ENCODE data around the gene USP34.
A peak's percentile ranks its signal among the peaks of the same experiment; 100 is the strongest.
"Not testable (repeated sequence)": the region's sequence is repeated elsewhere in the genome, so short reads cannot be mapped to it uniquely, and the experiment has no call there.

USP34 gene

DNA sequence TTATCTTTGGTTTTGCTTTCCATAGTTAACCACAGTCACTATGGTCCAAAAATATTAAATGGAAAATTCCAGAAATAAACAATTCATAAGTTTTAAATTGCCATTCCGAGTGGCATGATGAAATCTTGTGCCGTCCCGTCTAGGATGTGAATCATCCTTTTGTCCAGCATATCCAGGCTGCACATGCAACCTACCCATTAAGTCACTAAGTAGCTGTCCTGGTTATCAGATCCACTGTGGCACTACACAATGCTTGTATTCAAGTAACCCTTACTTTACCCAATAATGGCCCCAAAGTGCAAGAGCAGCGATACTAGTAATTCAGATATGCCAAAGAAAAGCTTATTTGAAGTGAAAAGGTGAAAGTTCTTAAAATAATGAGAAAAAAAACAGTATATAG lies 10.7 kb downstream of the USP34 start:
- DNase-seq (ENCODE audit: low read depth): no peak

DNA sequence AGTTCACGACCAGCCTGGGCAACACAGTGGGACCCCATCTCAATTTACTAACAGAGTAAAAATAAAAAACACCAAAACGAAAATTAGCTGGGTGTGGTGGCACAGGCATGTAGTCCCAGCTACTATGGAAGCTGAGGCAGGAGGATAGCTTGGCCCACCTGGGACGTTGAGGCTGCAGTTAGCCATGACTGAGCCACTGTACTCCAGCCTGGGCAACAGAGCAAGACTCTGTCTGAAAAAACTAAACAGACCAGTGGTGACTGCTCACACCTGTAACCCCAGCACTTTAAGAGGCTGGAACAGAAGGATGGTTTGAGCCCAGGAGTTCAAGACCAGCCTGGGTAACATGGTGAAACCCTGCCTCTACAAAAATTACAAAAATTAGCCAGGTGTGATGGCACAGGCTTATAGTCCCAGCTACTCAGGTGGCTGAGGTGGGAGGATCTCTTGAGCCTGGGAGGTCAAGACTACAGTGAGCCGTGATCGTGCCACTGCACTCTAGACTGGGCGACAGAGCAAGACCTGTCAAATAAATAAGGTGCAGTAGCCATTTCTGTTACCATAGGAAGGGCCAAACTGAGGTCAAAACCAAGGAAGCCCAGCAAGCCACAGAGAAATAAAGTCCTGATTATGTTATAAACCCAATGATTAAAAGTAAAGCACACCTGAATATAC lies 14.0 kb downstream of the USP34 start:
- DNase-seq (ENCODE audit: low read depth): no peak

DNA sequence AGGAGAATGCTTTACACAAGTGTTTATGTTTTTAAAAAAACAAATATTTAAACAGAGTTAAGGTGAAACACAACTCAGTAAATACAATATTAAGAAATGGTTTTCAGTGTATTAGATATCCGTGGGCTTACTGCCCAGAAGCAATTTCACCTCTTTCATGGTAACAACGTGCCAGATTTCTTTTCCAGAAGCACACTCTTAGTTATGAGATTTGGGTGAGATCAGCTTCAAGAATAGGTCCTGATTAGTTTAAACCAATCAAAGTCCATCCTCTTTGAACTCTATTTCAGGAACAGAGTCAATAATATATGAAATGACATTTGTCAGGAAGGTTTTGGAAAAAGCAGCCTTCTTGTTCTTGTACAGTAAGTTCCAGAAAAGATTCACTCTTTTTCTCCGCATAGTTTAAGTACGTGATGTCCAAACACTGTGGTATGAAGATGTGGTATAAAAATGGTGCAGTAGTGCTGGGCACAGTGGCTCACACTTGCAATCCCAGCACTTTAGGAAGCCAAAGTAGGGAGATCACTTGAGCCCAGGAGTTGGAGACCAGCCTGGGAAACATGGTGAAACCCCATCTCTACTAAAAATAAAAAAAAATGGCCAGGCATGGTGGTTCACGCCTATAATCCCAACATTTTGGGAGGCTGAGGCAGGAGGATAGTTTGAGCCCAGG lies 14.7 kb downstream of the USP34 start:
- DNase-seq (ENCODE audit: low read depth): no peak

GRCh38 chr2:61454972-61455371 lies 15.9 kb downstream of the USP34 start:
- DNase-seq (ENCODE audit: low read depth): not testable (repeated sequence)

DNA sequence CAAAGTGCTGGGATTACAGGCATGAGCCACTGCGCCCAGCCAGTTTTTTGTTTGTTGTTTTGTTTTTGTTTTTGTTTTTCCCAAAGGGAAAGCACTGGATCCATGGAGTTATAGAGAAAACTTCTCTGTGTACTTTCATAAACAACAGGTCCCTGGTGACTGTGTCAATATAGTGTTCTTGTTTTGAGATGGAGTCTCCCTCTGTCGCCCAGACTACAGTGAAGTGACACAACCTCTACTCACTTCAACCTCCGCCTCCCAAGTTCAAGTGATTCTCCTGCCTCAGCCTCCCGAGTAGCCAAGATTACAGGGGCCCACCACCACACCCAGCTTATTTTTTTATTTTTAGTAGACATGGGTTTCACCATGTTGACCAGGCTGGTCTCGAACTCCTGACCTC lies 16.5 kb downstream of the USP34 start:
- DNase-seq (ENCODE audit: low read depth): no peak

GRCh38 chr2:61452392-61452791 lies 18.5 kb downstream of the USP34 start:
- no peak for DNase-seq (ENCODE audit: low read depth)

DNA sequence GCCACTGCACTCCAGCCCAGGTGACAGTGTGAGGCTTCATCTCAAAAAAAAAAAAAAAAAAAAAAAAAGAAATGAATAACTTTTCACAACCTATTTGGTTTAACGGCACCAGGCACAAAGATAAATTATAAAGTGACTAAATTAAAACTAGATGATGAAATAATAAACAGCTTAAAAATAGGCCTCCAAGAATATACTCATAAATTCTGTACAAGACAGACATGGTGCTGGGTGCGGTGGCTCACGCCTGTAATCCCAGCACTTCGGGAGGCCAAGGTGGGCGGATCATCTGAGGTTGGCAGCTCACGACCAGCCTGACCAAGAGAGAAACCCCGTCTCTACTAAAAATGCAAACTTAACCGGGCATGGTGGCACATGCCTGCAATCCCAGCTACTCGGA lies 19.7 kb downstream of the USP34 start:
- no peak for DNase-seq (ENCODE audit: low read depth)

DNA sequence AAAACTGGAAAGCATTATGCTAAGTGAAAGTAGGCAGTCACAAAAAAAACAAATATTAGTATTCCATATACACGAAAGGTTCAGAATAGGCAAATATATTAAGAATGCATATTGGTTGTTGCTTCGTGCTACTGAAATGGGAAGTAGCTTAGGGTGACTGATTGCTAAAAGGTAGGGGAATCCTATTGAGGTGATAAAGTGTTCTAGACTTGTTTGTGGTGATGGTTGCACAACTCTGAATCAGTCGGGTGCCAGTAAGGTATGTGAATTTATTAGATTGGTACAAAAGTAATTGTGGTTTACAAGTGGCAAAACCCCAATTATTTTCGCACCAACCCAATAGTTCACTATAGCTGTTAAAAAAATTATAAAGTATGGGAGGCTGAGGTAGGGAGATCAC lies 20.7 kb downstream of the USP34 start:
- DNase-seq (ENCODE audit: low read depth): no peak

DNA sequence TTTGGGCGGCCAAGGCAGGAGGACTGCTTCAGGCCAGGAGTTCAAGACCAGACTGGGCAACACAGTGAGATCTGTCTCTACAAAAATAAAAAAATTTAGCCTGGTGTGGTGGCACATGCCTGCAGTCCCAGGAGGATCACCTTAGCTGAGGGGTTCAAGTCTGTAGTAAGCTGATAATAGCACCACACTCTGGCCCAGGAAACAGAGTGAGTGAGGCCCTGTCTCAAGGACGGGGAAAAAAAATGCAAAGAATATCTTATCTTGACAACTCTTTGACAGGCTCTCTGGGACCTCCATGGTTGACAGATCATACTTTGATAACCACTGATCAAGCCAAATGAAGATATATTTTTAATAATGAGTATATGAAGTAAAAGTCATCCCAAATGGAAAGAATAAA lies 22.7 kb downstream of the USP34 start:
- no peak for DNase-seq (ENCODE audit: low read depth)

DNA sequence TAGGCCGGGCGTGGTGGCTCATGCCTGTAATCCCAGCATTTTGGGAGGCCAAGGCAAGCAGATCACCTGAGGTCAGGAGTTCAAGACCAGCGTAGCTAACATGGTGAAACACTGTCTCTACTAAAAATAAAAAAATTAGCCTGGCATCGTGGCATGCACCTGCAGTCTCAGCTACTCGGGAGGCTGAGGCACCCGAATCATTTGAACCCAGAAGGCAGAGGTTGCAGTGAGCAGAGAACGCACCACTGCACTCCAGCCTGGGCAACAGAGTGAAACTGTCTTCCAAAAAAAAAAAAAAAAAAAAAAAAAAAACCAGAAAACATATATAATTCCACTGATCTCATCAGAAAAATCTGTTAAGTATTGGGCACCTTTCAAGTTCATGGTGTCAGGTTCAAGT lies 23.9 kb downstream of the USP34 start:
- DNase-seq (ENCODE audit: low read depth): not testable (repeated sequence)

DNA sequence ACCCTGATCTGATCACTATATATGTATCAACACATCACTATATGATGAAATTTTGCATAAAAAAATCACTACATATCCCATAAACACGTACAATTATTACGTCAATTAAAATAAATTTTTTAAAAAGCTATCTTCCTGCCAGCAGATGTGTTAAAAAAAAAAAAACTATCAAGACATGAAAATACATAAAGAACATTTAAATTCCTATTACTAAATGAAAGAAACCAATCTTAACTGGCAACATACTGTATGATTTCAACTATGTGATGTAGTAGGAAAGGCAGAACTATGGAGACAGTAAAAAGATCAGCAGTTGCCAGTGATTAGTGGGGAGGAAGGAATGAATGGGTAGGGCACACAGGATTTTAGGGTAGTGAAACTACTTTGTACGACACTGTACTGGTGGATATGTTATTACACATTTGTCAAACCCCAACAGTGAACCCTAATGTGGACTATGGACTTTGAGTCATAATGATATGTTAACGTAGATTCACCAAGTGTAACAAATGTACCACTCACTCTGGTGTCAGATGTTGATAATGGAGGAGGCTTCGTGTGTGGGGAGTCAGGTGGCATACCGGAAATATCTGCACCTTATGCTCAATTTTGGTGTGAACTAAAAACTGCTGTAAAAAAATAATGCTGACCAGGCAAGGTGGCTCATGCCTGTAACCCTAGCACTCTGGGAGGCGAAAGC lies 27.4 kb downstream of the USP34 start:
- no peak for DNase-seq (ENCODE audit: low read depth)

DNA sequence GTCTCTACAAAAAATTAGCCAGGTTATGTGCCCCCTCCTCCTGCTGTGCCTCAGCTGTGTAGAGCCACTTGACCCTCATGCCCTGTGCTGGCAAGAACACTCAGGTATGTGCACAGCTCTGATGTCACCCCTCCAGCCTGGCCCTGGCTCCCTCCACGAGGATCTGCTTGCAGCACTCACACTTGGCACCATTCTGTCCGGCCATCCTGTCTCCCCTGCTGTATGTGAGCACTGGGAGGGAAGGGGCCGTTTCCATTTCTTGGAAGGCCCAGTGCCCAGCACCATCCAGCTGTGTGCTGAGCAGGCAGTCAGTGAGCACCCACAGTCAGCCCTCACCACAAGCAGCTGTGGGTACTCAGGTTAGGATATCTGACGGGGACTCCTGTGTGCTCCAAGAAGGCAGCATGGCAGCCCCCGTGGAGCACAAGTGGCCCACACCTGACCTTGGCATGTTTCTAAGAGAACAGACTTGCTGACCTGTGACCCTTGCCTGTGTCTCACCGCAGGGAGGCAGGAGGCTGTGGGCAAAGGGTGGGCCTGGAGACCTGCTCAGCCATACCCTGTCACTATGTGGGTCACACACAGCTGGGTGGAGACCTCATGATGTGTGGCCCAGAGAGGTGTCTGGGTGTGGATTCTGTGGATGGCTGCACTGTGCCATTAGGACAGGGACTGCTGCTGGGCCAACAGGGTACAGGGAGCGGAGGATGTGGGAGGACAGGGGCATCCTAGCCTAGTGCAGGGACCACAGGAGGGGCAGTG lies 31.5 kb downstream of the USP34 start:
- DNase-seq (ENCODE audit: low read depth): no peak

DNA sequence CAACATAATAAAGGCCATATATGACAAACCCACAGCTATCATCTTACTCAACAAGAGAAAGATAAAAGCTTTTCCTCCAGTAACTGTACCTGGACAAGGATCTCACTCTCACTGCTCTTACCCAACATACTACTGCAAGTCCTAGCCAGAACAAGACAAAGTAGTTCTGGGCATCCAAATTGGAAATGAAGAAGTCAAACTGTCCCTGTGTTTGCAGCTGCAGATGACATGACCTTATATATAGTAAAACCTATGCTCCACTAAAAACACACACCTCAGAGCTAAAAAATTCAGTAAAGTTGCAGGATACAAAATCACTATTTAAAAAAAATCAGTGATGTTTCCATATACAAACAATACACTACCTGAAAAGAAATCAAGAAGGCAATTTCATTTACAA lies 32.2 kb downstream of the USP34 start:
- DNase-seq (ENCODE audit: low read depth): no peak

DNA sequence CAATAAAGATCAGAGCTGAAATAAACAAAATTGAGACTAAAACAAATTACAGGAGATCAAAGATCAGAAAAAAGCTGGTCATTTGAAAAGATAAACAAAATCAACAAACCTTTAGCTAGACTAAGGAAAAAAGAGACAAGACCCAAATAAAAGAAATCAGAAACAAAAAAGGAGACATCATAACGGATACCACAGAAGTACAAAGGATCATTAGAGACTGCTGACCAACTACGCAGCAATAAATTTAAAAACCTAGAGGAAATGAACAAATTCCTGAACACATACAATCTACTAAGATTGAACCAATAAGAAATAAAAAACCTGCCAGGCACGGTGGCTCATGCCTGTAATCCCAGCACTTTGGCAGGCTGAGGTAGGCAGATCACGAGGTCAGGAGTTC lies 33.7 kb downstream of the USP34 start:
- DNase-seq (ENCODE audit: low read depth): no peak

DNA sequence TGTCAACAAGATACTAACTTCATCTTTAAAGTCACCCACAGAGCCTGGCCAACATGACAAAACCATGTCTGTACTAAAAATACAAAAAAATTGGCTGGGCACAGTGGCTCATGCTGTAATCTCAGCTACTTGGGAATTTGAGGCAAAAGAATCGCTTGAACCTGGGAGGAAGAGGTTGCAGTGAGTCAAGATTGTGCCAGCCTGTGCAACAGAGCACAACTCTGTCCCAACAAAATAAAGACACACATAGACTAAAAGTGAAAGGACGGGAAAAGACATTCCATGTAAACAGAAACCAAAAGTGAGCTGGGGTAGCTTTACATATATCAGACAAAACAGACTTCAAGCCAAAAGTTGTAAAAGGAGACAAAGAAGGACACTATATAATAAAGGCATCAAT lies 34.8 kb downstream of the USP34 start:
- DNase-seq (ENCODE audit: low read depth): no peak

DNA sequence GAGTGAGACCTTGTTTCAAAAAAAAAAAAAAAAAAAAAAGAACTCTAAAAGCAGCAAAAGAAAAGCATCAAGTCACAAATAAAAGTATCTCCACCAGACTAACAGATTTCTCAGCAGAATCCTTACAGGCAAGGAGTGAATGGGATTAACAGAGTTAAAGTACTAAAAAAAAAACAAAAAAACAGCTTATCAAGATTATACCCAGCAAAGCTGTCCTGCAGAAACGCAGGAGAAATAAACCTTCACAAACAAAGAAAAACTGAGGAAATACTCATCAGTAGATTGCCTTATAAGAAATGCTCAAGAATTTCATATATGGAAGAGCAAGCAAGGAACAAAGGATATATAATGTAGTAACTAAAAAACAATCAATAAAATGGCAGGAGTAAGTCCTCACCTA lies 35.6 kb downstream of the USP34 start:
- DNase-seq (ENCODE audit: low read depth): no peak

DNA sequence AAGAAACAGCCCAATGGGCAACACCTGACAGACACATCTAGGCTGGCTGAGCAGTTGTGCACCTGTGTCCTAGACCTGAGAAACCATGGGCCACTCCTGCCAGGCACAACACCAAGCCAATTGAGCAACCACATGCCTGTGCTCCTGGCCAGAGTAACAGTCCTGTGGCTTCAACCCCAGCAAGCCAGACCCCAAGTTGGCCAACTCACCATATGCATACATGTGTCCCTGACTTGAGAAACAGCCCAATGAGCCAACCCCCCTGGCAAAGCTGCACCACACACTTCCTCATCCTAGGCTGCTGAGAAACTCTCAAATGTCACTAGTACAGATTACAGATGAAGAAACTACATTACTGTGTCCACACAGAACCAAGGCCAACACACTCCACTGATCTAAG lies 36.6 kb downstream of the USP34 start:
- no peak for DNase-seq (ENCODE audit: low read depth)

DNA sequence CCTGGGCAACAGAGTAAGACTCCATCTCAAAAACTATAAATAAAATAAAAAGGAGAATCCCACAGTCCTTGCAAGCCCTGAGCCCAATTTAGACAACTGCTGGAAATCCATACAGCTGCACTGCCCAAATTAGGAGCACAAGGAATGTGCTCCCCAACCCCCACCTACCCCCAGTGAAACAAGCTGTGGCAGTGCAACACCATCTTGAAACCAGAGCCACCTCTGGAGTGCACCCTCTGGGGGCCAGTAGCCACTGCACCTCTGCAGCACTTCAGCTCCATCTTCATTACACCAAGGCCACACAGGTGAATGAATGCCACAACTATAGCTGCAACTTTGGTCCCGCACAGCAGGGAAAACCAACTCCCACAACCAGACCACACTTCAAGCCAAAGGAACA lies 37.3 kb downstream of the USP34 start:
- DNase-seq (ENCODE audit: low read depth): no peak

DNA sequence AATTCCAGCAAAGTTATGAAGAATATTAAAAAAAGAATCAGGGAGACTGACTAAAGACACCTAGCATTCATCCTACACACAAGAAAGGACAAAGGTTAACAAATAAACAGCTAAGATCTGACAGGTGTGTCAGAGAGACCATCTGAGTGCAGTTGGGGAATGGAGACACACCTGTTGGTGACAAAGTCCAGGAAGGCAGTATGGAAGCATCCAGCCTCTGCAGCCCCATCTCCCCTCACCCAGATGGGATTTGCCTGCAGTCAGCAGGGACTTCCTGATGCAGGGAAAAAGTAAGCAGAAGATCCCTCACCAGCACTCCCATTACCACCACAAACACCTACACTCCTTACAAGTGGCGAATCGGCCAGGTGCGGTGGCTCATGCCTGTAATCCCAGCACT lies 37.9 kb downstream of the USP34 start:
- DNase-seq (ENCODE audit: low read depth): no peak

GRCh38 chr2:61431345-61431744 lies 39.5 kb downstream of the USP34 start:
- DNase-seq (ENCODE audit: low read depth): no peak

DNA sequence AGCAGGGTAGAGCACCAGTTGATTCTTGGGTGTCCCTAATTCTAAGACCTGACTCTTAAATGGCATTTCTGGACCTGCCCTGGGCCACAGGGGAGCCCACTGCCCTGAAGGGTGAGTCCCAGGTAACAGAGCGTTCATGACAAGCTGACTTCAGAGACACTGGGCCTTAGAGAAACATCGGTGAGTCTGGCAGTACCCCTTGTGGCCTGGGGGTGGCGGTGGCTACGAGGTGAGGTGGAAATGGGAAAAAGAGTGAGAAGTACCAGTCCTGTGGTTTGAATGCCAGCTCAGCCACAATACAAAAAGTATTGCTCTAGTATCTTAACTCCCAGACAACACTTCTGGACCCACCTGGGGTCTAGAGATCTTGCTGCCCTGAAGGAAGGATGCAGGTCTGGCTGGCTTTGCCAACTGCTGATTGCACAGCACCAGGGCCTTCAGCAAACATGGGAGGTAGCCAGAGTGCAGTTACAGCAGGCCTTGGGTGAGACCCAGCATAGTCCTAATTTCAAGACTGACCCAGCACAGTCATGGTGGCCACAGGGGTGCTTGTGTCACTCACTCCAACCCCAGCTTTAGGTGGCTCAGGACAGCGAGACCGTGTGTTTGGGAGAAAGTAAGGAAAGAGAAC lies 44.5 kb downstream of the USP34 start:
- peak; percentile 26 for DNase-seq (ENCODE audit: low read depth)

- DNase-seq (ENCODE audit: low read depth): no peak
Observed at GRCh38 chr2:61425605-61426155, 45.2 kb downstream of the USP34 start.
